NK-92 treated with Interleukin-12 subunit alpha and Interleukin-12 subunit beta, amount 100 ng/mL, for 24 hours (cell line): ENCODE measurements around the gene DCTN5.
A peak's percentile ranks its signal among the peaks of the same experiment; 100 is the strongest.
"Not testable (repeated sequence)": the region's sequence is repeated elsewhere in the genome, so short reads cannot be mapped to it uniquely, and the experiment has no call there.

ENCODE experiments used
- DNase-seq: peaks from one replicate; lab custom pipeline; 2025; lab: John Stamatoyannopoulos, UW

Gene DCTN5

DNA sequence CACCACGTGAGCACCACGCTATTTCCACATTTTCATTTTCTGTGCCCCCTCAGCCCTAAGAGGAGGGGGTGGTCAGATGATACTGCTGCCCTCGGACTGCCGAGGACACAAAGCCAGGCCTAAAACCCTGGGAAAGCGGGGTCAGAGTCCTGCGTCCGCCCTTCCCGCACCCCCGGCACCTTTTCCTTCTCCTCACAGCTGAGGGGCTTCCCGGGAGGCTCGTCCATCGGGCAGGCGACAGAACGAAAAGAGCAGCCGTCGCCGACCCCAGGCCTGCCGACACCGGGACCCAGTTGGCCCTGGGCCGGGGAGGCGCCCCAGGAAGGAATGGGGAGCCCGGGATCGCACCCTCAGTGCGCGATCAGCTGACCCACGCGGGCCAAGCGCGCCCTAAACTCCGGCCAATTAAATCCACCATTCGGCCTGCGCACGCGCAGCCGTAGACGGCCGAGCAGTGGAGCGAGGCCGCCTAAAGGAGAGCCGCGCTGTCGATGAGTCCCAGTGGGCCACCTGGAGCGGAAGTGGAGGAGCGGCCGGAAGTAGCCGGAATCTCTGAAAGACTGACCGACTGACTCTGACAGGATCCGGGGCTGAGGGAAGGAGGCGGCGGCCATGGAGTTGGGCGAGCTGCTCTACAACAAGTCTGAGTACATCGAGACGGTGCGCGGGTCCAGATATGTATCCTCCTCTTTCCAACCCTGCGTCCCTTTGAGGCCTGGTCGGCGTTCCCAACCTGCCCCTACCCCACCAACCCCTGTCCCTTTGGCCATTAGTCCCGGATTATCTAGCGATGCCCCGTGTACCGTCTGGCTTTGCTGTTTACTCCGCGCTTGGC is at the start of gene DCTN5, which contains the start of gene PALB2:
Gene DCTN5, plus strand, starts transcription at position 536 of the 835 bp plus-strand sequence. Its CDS starts 77 bp downstream, at position 613.
Gene PALB2, minus strand, starts transcription at position 380 of the 835 bp plus-strand sequence. Its CDS starts 153 bp downstream, at position 227.
- DNase-seq = peak; percentile 88

DNA sequence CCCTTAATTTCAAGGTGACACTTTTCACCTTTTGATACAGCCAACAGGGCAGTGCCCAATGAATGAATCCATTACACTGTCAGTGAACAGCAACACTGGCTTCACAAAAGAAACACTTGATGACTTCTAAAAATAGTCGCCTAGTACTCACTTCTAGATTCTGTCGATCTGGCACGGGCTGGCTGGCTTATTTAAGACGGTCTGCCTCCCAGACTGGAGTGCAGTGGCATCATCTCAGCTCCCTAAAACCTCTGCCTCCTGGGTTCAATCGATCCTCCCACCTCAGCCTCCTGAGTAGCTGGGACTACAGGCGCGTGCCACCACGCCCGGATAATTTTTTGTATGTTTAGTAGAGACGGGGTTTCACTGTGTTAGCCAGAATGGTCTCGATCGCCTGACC is 47.1 kb upstream of the DCTN5 start:
- no peak for DNase-seq

DNA sequence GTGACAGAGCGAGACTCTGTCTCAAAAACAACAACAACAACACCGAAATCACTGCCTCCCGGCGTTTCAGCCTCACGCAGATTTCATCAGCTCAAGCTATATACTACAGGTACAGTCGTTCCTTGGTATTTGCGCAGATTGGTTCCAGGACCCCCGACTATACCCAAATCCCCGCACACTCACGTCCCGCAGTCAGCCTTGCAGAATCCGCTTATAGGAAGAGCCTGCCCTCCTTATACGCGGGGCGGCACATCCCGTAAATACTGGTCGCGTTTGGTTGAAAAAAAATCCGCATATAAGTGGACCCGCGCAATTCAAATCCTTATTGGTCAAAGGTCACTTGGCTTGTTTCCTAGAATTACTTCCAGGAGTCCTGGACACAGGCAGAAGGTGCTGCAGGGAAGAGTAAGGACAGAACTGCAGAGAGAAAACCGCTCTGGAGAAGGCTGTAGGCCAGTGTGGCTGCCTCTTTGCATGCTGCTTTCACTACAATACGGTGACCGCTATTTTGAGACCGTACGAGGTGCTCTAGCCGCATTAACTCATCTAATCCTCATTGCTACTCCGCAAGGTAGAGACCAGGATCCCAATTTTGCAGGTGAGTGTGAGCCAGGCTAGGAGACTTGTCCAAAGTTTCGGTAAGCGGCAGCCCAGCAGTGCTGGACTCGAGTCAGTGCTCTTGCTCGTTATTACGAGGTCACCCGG is 45.9 kb upstream of the DCTN5 start:
- no peak for DNase-seq

- peak; percentile 82 for DNase-seq
These were observed 45.1 kb upstream of the DCTN5 start, which contains the start of gene NDUFAB1 for GRCh38 chr16:23595951-23596720. NDUFAB1 (minus strand) TSS chr16:23596316; CDS start chr16:23596290, 26 bp downstream.

- DNase-seq = no peak
These were observed 44.1 kb upstream of the DCTN5 start for GRCh38 chr16:23597003-23597756.

GRCh38 chr16:23607726-23608125 is 33.5 kb upstream of the DCTN5 start:
- no peak for DNase-seq

DNA sequence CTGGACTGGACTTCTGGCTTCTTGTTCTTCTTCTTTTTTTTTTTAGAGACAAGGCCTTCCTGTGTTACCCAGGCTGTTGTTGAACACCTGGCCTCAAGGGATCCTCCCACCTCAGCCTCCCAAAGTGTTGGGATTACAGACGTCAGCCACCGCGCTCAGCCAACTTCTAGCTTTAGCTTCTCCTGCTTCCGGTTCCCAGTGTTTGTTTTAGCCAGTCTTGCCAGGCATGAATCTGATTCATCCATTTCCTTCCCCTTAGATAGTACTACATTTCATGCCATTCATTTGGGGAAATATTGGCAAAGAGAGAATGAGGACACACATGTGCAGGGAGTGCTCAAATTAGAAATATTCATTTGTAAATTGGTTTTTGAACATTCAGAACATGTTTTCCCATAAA is 33.1 kb upstream of the DCTN5 start:
- DNase-seq = no peak

DNA sequence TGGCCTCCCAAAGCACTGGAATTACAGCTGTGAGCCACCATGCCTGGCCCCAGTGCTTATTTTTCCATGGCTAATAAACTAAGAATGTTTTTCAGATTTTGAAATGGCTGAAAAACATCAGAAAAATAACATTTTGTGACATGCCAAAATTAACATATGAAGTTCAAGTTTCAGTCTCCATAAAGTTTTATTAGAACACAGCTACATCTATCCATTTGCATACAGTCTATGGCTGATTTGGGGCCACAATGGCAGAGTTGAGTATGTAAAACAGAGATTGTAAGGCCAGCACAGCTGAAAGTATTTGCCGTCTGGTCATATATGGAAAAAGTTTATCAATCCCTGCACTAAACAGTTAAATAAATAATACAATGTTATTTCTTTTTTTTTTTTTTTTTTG is 31.3 kb upstream of the DCTN5 start:
- no peak for DNase-seq

GRCh38 chr16:23610905-23611304 is 30.4 kb upstream of the DCTN5 start:
- DNase-seq = not testable (repeated sequence)

- no peak for DNase-seq
These were observed 29.3 kb upstream of the DCTN5 start for GRCh38 chr16:23611936-23612335.

DNA sequence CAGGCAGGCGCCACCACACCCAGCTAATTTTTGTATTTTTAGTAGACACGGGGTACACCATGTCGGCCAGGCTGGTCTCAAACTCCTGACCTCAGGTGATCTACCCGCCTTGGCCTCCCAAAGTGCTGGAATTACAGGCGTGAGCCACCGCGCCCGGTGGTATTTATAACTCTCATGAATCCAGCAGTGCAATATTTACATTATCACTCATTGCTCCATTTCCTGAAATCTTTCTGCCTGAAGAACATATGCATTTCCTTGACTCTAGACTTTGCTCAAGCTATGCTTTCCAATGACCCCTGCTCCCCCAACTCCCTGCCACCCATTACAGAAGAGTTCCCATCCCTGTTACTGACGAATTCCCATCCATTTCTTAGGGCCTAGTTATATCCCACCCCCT is 25.5 kb upstream of the DCTN5 start:
- DNase-seq = no peak

DNA sequence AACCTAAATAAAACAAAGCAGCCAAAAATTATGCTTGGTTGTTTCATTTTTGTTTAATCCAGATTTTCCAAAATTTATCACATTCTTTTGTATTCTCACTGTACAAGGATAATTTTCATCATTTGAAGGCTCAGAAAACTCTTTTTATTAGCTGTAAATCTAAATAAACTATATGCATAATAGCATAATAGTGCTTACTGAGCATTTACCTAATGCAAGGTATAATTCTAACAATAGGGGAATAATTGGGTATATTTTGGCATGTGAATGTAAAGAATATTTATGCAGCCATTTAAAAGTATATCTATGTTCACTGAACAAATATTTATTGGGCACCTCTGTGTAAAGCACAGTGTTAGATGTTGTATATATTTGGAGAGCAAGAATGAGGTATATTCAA is 17.2 kb upstream of the DCTN5 start:
- no peak for DNase-seq

DNA sequence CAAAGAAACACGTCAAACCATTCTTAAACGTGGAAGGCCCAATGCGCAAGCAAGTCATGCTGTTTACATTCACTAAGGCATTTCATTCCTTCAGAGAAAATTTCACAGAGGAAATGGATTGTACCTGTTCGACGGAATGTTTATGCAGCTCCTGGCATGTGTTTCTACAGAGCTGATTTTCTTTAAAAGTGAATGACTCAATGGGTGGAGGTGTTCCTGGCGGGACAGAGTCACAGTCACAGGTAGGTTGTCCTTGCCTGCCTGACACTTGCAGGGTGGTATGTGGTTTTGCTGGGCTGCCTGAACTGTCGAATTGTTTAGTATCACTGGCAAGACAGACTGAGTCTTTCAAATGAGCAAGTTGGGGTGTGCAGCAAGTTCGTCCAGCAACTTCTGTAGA is 11.8 kb upstream of the DCTN5 start:
- DNase-seq = no peak

DNA sequence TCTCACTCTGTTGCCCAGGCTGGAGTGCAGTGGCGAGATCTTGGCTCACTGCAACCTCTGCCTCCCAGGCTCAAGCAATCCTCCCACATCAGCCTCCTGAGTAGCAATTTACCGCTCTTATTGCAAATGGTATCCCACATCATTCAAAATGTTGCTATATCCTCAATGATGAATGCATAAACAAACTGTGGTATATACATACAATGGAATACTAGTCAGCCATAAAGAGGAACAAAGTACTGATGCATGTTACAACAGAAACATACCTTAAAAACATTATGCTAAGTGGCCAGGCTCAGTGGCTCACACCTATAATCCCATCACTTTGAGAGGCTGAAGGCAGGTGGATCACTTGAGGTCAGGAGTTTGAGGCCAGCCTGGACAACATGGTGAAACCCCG is 9.4 kb upstream of the DCTN5 start:
- DNase-seq = not testable (repeated sequence)

GRCh38 chr16:23634461-23635036 is 6.7 kb upstream of the DCTN5 start:
- no peak for DNase-seq

GRCh38 chr16:23635958-23636357 is 5.3 kb upstream of the DCTN5 start:
- DNase-seq = no peak

DNA sequence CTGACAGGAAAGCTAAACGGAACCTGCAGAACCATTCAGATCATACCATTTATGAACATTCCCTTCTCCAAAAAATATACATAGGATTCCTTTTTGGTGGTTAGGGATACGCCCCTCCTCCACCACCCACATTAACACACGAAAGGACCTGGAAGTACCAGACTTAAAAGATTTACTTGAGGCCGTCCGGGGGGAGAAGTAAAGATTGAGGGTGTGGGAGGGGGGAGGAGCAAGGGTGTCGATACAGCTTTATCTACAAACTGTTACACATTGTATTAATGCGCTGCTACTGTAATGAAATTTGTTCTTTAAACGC is 693 bp upstream of the DCTN5 start:
- no peak for DNase-seq

DNA sequence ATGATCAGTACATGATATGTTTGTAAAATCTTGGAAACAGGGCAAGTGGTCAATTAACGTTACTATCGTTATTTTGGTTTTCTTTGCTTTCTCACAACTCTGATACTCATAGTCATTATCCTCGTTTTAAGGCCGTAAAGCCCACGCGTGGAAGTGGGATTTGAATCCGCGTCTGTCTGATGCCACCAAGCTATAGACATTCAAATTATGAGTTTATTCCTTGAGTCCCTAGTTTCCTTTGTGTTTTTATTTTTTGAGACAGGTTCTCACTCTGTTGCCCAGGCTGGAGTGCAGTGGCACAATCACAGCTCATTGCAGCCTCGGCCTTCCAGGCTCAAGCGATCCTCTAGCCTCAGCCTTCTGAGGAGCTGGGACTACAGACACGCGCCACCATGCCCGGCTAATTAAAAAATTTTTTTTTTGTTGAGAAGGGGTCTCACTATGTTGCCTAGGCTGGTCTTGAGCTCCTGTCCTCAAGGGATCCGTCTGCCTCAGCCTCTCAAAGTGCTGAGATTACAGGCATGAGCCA is 1.0 kb downstream of the DCTN5 start:
- DNase-seq = no peak

- DNase-seq = no peak
These were observed 9.6 kb downstream of the DCTN5 start for GRCh38 chr16:23650674-23651416.

- DNase-seq = no peak
These were observed 10.7 kb downstream of the DCTN5 start for GRCh38 chr16:23651943-23652468.
